GM21737 (cell line): ENCODE measurements around the gene SARNP.
"Not testable (repeated sequence)": the region's sequence is repeated elsewhere in the genome, so short reads cannot be mapped to it uniquely, and the experiment has no call there.

Source experiments
- ATAC-seq: cut with Tn5 transposase; IDR thresholded peaks from one replicate; pipeline ENCODE4 v1.9.1; 2021; ENCODE audit warnings: mild to moderate bottlenecking, moderate library complexity; ENCODE audit not compliant: unreplicated experiment

SARNP gene

DNA sequence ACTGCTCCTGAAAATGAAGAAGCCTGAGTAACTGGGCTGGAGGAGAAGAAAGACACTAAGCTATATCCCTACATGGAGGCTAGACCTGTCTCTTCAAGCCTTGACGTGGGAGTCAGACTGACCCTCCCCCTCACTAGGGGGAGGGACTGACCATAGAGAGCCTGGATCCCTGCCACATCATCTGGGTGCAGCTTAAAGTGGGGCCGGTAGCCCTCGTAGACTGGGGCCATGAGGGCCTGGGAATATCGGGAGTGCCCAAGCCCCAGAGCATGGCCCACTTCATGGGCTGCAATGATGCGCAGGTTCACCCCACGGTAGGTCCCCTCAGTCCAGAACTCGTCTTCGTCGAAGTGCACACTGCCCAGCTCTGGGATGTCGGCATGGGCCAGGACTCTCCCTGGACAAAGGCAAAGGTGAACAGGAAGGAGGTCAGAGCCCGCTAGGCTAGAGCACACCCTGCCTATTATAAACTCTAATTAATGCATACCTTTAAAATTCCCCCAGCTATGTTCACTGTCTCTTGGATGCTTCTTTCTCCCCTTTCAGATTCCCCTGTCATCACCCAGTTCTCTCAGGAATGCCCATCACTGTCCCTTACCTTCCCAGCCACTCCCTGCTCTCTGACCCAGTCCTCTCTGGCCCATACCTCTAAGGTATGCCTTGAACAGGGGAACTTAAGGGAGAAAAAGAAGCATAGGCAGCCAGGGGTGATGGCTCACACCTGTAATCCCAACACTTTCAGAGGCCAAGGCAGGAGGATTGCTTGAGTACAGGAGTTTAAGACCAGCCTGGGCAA lies 22.0 kb upstream of the SARNP start:
- ATAC-seq: no peak

DNA sequence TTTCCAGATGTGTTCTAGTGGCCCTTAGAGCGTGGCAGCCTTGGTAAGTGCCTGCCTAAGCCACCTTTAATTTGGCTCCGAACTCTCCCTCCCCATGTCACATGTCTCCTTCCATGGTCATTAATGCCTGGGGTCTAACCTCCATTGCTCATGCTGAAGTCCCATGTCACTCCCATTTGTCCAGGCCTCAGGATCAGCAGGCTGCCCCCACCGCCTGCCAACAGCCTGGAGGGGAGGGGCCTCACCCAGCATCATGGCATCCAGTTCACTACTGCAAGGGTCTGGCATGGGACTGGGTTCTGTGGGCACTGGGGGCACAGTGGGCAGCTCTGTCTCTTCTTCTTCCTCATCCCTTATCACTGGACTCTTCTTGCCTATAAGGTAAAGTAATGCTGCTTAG lies 20.8 kb upstream of the SARNP start:
- no peak for ATAC-seq

GRCh38 chr12:55834400-55834799 lies 16.9 kb upstream of the SARNP start:
- ATAC-seq: not testable (repeated sequence)

- no peak for ATAC-seq
Measured at GRCh38 chr12:55833056-55833455, 15.5 kb upstream of the SARNP start.

DNA sequence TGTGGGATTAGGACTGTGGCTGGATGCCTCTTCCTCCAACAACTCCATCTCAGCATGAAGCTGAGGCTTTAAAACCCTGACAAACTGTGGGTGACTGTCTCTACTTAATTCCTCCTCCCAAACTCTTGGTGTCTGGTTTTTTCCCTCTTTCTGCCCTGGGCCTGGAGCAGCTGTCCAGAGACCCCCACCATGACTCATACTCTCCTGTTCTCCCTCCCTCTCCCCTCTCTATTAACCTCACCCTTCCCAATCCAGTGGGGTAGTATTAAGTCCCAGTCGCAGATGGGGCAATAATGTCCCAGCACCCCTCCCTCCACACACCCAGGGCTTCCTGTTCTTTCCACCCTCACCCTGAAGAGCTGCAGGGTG lies 13.9 kb upstream of the SARNP start:
- no peak for ATAC-seq

GRCh38 chr12:55830601-55831446 lies 13.3 kb upstream of the SARNP start:
- no peak for ATAC-seq

DNA sequence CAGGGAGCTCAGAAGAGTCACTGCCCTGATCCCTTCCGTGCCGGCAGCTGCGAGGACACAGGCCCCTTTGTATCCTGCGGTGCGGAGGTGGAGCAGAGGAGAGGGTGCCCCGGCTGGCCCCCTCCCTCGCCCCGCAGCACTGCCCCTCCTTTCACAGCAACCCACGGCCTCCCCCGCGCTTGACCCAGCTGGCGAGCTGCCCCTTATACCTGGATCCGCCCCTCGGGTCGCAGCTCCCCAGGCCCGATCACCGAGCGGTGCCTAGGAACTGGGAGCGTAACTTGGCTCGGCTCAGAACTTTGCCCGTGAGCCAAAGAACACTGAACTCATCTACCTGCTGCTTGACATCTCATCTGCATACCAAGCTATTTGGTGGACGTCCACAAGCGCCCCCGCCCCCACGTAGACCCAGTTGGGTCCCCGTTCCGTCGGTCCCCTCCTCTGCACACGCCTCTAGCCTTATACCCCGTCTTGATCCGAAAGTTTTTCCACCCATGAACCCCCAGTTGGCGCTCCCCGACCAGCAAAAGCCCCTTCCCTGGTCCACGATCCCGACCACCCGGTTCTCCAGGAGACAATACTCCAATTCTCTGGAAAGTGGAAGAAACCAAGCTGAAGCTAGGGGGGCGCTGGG lies 12.6 kb upstream of the SARNP start:
- ATAC-seq: peak; percentile 18

DNA sequence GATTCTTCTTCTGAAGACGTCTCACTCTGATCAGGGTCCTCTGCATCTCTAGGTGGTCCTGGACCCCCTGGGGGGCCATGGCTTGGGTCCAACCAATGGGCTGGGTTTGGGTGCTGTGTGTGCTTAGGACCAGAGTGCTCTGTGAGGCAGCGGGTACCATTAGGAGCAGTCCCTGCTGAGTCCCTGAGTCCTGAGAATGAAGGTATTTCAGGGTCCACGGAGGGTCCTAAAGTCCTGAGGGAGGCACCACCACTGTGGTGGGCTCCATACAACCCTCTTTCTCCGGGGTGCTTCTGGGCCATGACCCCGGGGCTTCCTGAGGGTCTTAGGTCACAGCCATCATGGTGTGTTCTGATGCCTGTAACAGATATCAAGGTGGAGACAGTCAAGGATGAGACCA lies 10.8 kb upstream of the SARNP start:
- ATAC-seq: no peak

GRCh38 chr12:55827806-55828205 lies 10.3 kb upstream of the SARNP start:
- no peak for ATAC-seq

- no peak for ATAC-seq
Measured at GRCh38 chr12:55824726-55825125, 7.2 kb upstream of the SARNP start.

GRCh38 chr12:55823419-55823818 lies 5.9 kb upstream of the SARNP start:
- no peak for ATAC-seq

GRCh38 chr12:55822228-55822627 lies 4.7 kb upstream of the SARNP start:
- no peak for ATAC-seq

GRCh38 chr12:55820679-55821078 lies 3.2 kb upstream of the SARNP start:
- ATAC-seq: no peak

DNA sequence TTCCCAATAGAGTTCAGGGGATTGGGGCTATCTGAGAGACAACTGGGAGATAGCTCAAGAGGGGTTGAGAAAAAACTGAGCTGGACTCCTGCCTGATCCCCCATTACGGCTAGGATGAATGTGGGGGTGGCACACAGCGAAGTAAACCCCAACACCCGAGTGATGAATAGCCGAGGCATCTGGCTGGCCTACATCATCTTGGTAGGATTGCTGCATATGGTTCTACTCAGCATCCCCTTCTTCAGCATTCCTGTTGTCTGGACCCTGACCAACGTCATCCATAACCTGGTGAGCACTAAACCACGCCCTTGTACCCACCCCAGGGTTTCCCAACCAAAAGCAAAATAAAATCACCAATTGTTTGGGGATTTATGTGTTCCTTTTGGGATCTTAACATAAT lies 1.4 kb upstream of the SARNP start:
- no peak for ATAC-seq

- ATAC-seq: peak; percentile 20
Measured at GRCh38 chr12:55818140-55818728, 710 bp upstream of the SARNP start.

GRCh38 chr12:55816881-55817344 lies 611 bp downstream of the SARNP start:
- ATAC-seq: no peak

- ATAC-seq: no peak
Measured at GRCh38 chr12:55815473-55815872, 2.1 kb downstream of the SARNP start.

DNA sequence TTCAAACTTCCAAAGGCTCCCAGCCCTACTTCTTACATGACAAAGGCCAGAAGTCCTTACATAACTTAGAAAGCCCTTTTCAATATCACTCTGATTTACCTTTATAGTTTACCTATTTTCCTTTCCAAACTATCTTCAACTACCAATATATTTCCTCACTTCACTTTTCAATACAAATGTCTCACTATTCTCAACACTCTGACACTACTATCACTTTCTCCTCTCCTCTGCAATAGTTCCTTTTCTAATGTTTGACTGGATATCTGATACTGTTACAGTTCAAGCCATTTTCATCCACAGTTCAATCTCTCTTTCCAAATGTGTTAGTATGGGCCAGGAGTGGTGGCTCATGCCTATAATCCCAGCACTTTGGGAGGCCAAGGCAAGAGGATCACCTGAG lies 3.3 kb downstream of the SARNP start:
- no peak for ATAC-seq

GRCh38 chr12:55812088-55812487 lies 5.4 kb downstream of the SARNP start:
- ATAC-seq: no peak

GRCh38 chr12:55809274-55809673 lies 8.2 kb downstream of the SARNP start:
- no peak for ATAC-seq

- no peak for ATAC-seq
Measured at GRCh38 chr12:55806982-55807381, 10.5 kb downstream of the SARNP start.
